VCaP (cell line): ENCODE measurements around the gene WWC2.

Experiments
- H3K27ac ChIP-seq: fragments of 450-650 bp; 2 replicates; pipeline ENCODE4 v1.5.1; 2017
- CTCF ChIP-seq: fragments of 450-650 bp; conservative IDR thresholded peaks from 2 replicates; pipeline ENCODE4 v1.5.1; 2017; ENCODE audit warnings: mild to moderate bottlenecking, moderate library complexity

The WWC2 gene

GRCh38 chr4:183153190-183153916 is 54.3 kb downstream of the WWC2 start:
- H3K27ac ChIP-seq = no peak overlapping the region
- TF ChIP-seq CTCF = no peak

- no peak overlapping the region for H3K27ac ChIP-seq
- no peak for TF ChIP-seq CTCF
Observed at GRCh38 chr4:183154701-183155391, 55.8 kb downstream of the WWC2 start.

- H3K27ac ChIP-seq = no peak overlapping the region
- TF ChIP-seq CTCF = no peak
Observed at GRCh38 chr4:183155450-183156184, 56.6 kb downstream of the WWC2 start.

GRCh38 chr4:183157215-183157614 is 58.2 kb downstream of the WWC2 start:
- peak; percentile 34; the same call in 1 of the 2 replicates for TF ChIP-seq CTCF
- no peak overlapping the region for H3K27ac ChIP-seq

- TF ChIP-seq CTCF = no peak
- no peak overlapping the region for H3K27ac ChIP-seq
Observed at GRCh38 chr4:183158062-183158461, 59.0 kb downstream of the WWC2 start.

- H3K27ac ChIP-seq = no peak overlapping the region
Observed at GRCh38 chr4:183161630-183162029, 62.6 kb downstream of the WWC2 start.

More at GRCh38 chr4:183161630-183162029, 62.6 kb downstream of the WWC2 start:
- TF ChIP-seq CTCF = no peak
